Glomerular visceral epithelial cell (primary cell): Measurements from ENCODE around the gene GTPBP1.

ENCODE experiments used
- DNase-seq: peaks from one replicate; pipeline ENCODE4 v3.0.0-alpha.2; 2016; ENCODE audit errors: extremely low spot score

GTPBP1 gene

GRCh38 chr22:38705235-38706100 is at the start of gene GTPBP1:
GTPBP1 (plus strand) TSS chr22:38705944; CDS start chr22:38705956, 12 bp downstream.
- peak; percentile 100 for DNase-seq

- peak; percentile 78 for DNase-seq
Observed at GRCh38 chr22:38656256-38657044, 49.3 kb upstream of the GTPBP1 start, which contains the start of the genes CBY1 and FAM227A. CBY1 (plus strand) TSS chr22:38656638; CDS start chr22:38668055, 11,417 bp downstream. FAM227A (minus strand) TSS chr22:38656392; CDS start chr22:38650168, 6,224 bp downstream.

DNA sequence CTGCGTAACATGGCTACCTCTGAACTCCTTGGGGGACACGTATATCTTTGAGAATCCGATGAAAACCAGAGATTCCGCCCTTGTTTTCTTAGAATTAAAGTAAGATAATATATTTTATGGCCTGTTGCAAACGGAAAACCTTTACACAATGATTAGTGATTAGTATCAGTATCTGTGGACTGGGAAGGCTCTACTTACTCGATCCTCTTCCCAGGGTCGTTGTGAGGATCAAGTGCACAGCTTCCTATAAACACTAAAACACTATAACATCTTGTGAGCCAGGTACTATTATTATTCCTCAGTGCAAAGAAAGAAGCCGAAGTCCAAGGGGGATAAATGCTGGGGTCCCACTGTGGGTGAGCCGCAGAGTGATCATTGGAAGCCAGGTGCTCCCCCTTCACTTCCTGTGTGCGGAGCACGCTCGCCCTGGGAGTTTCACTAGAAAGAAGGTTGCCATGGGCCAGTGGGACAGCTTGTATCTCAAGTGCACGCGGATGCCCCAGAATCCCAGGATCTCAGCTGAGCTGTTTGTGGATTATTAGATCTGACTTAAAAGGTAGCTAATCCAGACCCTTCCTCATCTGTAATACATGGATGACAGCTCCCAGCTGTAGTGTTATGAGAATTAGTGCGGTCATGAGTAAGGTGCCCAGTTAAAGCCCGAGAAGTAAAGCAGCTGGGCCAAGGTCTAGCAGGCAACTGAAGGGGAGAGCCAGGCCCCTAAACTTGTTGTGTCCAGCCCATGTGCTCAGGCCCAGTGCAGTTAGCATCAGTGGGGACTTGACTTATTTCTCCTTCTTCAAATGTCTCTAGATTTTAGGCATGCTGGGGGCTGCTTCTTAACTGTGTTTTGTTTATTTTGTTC is 48.5 kb upstream of the GTPBP1 start:
- peak; percentile 22 for DNase-seq

- DNase-seq = no peak
Observed at GRCh38 chr22:38674888-38675287, 30.9 kb upstream of the GTPBP1 start.

- DNase-seq = no peak
Observed at GRCh38 chr22:38675833-38676232, 29.9 kb upstream of the GTPBP1 start.

DNA sequence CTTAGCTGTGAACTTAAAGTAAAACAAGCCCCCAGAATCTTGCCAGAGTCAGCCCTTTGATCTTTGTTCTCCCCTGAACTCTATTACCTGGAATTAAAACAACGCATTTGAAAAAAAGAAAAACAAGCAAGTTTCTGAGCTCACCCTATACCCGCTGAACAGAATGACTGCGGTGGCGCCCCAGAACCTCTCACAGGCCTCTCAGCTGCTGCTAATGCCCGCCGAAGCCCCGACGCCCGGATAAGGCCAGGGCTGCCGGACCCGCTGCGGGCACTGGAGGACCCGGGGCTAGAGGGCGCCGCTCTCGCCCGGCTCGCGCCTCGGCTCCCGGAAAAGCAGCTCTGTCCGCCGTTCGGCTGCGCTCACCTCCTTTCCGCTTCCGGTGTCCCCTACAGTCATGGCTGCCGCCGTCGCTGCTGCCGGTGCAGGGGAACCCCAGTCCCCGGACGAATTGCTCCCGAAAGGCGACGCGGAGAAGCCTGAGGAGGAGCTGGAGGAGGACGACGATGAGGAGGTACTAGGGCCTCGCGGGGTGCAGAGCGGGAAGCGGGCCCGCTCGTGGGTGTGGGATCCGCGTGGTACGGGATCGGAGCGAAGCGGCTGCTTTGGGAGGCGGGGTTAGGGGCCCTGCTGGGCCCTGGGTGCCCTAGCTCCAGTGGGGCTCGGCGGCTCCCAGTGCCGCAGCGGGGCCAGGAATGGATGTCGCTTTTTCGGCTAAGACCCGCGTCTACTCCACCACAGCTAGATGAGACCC is 24.0 kb upstream of the GTPBP1 start, which contains the start of gene TOMM22:
TSS of gene TOMM22 (plus strand) at position 376 of the 754 bp plus-strand sequence. CDS start at position 398, 22 bp downstream.
- DNase-seq = peak; percentile 85

DNA sequence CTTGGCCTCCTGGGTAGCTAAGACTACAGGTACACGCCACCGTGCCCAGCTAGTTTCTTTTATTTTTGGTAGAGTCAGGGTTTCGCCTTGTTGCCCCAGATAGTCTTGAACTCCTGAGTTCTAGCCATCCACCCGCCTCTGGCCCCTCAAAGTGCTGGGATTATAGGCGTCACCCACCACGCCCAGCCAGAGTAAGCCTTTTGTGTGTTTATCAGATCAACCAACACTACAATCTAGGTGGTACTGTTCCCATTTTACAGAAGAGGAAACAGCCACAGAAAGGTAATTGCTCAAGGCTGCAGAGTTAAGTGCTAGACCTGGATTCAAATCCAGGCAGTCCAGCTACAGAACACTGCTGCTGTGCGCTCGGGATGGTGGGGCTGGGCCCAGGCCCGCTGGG is 20.8 kb upstream of the GTPBP1 start:
- DNase-seq = no peak

DNA sequence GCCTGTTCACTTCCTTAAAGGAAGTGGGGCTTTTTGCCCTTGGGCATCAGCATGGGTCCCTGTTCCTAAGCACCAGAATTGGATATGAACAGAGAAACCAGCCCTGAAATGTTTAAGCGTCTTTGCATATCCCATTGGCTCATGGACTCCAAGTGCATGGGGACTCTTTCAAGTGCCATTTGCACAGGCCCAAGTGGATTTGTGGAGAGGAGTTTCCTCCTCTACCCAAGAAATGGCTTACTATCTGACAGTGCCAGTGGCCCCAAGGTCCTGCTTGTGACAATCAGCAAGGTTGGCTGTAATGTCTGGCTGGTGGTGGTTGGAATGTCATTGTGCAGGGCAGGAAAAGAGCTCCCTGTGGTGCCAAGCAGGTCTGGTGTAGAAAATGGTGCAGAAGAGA is 20.0 kb upstream of the GTPBP1 start:
- no peak for DNase-seq

DNA sequence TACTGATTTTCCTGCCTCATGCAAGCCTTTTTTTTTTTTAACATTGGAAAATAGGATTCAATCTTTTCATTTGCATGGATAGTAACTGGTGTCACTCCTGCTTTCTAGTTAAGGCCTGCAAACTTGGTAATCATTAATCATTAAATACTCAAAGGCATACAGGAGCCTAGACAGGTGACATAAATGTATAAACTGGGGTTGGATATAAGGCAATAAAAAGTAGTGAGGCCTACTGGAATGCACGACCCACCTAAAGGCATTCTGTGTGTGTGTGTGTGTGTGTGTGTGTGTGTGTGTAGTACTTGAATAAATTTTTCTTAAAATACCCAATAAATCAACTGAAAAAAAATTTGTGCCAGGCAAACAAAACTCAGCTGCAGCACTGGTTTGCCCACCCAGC is 16.1 kb upstream of the GTPBP1 start:
- DNase-seq = no peak

- no peak for DNase-seq
Observed at GRCh38 chr22:38694049-38694448, 11.7 kb upstream of the GTPBP1 start.

DNA sequence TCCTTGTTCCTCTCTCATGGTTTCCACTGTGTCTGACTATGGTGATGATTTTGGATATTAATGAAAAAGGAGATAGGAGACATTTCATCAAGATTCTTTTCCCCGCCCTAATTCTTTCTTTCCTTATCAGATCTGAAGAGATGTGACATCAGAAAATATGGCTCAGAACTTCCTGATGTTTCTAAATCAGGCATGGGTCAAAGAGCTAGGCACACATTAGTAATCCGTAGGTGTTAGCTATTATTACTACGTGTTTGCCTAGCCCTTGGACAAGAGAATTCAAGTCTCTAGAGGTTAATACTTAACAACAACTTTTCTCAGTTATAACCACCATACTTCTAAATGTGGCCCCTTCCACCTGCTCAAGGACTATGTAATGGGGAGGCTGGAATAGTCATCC is 10.8 kb upstream of the GTPBP1 start:
- no peak for DNase-seq

DNA sequence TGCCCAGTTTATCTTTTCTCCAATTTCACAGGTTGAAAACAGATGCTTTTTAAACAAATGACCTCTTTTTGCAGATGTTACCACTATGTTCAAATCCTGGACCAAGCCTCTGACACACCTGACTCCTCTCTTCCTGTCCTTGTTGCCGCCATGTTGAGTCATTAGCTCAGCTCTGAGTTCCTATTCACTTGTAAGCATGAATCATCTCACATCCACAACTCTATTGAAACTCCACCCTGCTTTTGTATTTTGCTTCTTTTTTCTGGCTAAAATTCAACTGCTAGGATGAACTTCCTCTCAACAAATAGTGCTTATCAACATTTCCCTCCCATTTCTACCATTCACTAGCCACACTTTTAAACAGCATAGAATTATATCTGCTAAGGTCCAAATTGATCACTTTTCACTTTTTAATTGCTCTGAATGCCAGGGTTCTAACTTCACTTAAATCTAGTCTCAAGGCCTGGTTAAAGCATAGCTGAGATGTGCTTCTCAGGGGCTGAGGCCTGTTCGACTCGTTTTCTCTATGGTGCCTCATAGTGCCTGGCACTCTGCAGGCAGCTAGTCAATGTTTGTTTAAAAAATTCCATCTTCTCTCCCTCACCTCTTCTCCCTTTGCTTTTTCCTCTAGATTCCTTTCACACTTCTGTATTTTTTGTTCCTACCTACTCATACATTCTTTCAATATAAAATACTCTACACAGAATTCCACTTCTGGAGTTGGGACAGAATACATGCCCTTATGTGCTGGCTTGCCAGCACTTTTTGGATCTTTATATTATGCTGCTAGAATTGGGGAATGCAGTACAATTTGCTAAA is 8.9 kb upstream of the GTPBP1 start:
- DNase-seq = peak; percentile 56

DNA sequence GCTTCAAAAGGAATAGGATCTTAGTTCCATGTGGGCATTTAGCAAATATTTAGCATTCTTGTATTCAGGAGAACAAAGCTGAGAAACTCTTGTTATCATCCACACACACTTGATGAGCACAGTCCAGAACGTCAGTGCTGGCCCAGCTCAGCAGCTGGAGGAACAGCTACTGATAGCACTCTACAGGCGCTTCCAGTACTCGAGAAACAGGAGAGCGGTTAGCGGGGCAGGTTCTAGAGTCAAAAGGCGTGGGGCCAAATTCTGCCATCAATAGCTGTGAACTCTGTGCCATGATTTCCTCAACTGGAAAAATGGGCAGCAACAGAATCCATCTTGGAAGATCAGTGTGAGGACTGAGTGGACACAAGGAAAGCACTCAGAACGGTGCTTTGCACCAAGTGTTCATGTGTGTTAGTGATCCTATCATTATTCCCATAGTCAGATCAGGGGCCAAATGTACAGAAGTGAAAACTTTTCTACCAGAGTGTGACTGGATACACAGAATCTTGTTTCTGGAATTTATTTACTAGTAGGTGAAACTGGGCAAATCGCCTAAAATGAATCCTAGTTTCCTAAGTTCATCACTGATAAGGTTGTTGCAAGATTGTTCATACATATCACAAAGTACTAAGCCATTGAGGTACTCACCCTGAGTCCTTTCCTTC is 8.2 kb upstream of the GTPBP1 start:
- DNase-seq = no peak

DNA sequence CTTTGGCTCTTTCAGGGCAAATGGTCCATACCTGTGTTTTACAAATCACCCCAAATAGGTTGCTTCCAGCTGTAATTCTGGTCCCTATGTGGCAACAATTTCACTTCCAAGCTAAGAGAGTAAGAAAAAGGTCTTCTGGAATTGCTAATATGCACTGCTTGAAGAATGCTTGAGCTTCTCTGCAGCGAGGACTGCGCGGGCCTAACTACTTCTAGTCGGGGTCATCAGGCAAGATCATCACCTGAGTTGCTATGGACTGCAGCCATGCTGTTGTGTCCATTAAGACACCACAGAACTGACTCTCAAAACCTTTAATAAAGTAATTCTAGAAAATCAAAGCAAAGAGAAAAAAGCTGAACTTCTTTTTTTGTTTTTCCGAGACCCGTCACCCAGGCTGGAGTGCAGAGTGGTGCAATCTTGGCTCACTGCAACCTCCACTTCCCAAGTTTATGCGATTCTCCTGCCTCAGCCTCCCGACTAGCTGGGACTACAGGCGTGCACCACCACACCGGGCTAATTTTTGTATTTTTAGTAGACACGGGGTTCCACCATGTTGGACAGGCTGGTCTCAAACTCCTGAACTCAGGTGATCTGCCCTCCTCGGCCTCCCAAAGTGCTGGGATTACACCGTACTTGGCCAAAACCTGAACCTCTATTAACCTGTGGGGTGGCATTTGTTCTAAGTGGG is 7.2 kb upstream of the GTPBP1 start:
- no peak for DNase-seq

DNA sequence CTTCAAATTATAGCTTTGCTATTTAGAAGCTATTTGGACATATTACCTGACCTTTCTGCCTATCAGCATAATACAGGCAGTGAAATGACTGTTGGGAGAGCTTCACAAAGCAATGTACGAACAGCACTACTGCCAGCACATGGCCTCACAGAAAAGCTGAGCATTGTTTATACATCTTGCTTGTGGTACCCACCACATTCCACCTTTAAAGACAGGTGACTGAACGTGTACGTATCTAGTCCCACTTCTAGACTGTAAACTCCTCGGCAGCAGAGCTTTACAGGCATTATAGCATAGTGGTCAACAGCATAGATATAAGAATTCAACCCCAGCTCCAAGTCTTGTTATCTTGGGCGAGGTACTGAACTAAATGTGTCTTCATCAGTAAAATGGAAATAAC is 6.6 kb upstream of the GTPBP1 start:
- no peak for DNase-seq

DNA sequence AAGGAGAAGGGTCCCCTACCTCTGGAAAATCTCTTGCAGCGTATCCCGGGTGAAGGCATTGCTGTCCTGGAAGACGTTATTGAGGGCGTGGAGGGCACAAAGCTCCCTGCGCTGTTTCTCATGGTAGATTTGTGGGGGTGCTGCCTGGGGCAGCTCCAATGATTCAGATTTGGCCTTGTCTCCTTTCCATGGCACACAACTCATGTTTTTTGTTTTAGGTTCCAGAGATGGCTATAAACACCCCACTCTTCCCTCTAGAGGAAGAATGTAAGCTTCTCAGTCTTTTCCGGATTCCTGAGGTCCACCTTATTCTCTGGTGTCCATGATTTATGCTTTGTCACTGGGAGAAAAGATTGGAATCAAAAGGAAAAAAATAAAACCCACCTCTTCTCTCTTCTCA is 6.0 kb upstream of the GTPBP1 start:
- DNase-seq = peak; percentile 17

GRCh38 chr22:38700270-38700788 is 5.4 kb upstream of the GTPBP1 start:
- DNase-seq = no peak

GRCh38 chr22:38700789-38701628 is 4.7 kb upstream of the GTPBP1 start, which contains the start of gene JOSD1:
JOSD1 (minus strand) TSS chr22:38700943; CDS start chr22:38699987, 956 bp downstream.
- peak; percentile 90 for DNase-seq
